Measurements from ENCODE around the gene CRACR2B.

The CRACR2B gene

DNA sequence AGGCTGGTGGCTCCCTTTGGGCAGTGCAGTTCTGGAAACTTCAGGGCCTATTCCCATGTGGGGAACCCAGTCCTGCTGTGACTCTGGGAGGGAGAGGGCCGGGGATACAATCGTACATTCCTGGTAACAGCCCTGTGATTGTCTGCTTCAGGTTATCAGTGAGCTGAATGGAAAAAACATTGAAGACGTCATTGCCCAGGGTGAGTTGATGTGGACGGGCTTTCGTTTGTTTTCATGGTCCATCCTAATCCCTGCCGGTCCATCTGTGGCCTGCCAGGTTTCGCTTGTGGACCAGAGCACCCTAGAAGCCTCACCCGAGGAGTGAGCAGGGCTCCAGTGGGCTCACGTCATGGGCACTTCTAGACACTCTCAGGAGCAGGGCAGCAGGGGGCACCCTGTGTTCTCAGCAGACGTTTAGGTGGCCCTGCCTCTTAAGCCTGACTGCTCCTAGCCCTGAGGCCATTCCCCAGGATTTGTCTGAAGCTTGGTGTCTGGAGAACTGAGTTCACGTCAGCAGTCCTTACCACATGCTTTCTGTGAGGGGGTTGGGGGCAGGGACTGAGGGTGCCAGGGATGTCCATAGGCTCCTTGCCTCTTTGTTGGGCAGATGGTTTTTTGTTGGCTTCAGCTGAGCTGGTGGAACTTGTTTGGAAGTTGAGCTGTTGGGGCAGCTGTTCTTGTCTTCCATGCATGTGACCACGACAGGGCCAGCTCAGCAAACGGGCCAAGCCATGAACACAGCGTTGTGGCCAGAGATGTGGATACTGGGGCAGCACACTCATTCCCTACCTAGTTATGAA is 16.1 kb upstream of the CRACR2B start:
- no peak for DNase-seq (ENCODE audit: low spot score)

DNA sequence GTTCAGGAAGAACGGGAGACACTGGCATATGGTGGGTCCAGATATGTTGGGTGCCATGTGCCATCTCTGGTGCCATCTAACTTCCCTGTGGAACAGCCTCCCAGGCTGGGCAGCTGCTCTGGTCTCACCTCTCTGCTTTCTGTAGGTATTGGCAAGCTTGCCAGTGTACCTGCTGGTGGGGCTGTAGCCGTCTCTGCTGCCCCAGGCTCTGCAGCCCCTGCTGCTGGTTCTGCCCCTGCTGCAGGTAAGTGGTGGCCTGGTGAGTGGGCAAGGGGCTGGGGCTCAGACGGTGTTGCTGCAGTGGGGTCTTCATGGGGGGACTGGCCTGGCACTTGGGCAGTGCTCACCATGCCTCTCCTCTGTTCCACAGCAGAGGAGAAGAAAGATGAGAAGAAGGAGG is 15.3 kb upstream of the CRACR2B start:
- no peak for DNase-seq (ENCODE audit: low spot score)

DNA sequence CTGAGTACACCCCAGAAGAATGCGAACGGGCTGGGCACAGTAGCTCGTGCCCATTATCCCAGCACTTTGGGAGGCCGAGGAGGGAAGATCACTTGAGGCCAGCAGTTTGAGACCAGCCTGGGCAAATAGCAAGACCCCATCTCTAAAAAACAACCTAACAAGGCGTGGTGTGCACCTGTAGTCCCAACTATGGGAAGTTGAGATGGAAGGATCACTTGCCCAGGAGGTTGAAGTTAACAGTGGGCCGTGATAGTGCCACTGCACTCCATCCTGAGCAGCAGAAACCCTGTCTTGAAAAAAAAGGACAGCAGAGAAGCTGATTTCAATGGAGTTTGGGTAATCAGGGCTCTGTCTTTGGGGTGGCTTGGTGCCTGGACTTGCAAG is 14.7 kb upstream of the CRACR2B start:
- DNase-seq (ENCODE audit: low spot score), result no peak

DNA sequence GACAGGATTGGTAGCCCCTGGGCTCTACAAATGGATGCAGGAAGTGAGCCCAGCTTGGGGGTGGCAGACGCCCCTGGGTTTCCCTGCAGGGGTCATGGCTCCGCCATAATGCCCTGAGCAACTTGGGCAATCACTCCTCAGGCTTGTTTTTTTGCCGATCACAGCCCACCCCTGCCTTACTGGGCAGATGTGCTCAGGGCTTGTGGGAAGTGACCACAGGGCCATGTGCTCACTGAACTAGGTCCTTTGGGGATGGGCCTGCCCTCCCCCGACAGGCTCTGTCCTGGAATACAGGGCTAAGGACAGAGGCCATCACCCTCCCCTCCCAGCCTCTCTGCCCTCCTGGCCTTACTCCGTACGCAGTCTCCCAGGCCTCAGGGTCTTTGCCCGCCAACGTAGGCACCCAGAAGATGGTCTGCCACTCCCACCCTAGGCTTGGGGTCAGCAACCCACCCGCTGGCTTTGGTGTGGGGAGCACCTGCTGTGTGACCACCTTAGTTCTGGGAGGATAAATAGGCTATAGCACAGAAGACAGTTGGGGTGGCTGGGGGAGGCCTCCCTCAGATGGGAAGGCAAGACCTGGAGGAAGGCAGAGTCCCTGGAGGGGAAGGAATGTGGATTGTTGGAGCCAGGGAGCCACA is 14.1 kb upstream of the CRACR2B start:
- DNase-seq (ENCODE audit: low spot score), result no peak

DNA sequence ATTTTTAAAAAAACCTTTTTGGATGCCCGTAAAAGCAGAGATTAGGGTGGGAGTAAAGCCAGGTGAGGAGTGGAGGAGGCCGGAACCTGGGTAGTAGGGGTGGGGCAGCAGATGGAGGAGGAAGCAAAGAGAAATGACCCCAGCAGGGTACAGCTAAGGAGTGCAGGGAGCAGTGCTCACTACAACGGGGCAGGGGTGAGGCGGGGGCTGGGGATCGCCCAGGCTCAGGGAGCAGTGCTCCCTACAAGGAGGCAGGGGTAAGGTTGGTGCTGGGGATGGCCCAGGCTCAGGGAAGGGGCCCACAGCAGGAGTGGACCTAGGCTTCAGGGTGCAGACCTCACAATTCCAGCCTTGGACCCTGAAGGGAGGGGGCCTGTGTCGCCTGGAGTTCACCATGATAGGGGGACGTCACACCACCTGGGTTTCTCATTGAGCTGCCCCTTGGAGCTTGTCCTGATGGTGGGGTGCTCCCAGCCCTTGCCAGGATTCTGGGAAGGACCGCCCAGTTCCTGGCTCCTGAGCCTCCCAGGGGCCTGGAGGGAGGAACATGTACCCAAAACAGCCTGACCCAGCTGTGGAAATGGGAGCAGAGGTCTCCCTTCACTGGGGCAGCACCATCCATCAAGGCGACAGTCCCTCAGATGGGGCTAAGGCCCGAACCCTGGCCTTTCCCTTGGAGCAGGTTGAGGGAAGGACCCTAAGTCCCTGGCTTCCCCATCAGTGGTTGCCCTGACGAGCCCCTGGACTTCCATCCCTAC is 11.9 kb upstream of the CRACR2B start:
- DNase-seq (ENCODE audit: low spot score), result no peak

DNA sequence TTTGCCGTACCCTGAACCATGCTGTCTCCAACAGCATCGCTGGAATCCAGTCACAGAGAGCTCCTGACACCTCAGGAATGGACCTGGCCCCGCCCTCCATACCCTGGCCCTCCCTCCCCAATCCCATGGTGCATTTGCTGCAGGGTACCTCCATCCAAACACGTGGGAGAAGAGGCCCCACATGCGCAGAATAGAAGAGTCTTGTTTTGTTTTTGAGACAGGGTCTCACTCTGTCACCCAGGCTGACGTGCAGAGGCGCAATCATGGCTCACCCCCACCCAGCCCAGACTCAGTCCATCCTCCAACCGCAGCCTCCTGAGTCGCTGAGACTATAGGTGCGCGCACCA is 11.3 kb upstream of the CRACR2B start:
- DNase-seq (ENCODE audit: low spot score), result no peak

DNA sequence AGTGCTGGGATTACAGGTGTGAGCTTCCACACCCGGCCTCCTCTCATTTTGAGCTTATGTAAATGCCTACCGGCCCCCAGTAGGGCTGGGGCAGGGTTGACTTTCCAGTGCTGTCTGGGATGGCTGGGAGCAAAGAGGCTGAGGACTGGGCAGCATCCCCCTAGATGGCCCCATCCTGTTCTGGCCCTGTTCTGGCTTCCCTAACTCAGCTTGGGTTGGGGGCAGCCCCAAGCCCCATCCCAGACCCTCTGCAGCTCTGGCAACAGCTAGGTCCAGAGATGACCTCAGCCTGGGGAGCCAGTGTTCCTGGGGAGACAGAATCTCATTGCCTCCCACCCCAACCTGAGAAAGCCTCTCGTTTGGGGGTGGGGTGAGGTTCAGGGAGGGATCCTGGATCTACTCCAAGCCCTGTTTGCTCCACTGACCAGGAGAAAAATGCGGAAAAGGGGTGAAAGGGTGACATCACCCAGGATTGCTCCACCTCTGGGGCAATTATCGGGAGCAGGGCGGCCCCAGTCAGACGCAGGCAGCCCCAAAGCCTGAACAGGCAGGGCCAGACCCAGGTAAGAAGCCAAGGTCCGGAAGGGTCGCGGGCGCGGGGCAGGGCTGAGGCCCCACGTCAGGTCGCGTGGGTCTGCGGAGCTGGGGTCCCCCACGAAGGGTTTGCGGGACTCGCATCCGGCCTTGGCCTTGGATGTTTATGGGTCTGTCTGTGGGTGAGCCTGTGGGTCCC is 9.2 kb upstream of the CRACR2B start, which contains the start of gene PNPLA2:
PNPLA2 (plus strand) TSS at position 519 of the 733 bp plus-strand sequence. CDS start 805 bp downstream, outside the sequence.
- DNase-seq (ENCODE audit: low spot score), result peak; percentile 79

DNA sequence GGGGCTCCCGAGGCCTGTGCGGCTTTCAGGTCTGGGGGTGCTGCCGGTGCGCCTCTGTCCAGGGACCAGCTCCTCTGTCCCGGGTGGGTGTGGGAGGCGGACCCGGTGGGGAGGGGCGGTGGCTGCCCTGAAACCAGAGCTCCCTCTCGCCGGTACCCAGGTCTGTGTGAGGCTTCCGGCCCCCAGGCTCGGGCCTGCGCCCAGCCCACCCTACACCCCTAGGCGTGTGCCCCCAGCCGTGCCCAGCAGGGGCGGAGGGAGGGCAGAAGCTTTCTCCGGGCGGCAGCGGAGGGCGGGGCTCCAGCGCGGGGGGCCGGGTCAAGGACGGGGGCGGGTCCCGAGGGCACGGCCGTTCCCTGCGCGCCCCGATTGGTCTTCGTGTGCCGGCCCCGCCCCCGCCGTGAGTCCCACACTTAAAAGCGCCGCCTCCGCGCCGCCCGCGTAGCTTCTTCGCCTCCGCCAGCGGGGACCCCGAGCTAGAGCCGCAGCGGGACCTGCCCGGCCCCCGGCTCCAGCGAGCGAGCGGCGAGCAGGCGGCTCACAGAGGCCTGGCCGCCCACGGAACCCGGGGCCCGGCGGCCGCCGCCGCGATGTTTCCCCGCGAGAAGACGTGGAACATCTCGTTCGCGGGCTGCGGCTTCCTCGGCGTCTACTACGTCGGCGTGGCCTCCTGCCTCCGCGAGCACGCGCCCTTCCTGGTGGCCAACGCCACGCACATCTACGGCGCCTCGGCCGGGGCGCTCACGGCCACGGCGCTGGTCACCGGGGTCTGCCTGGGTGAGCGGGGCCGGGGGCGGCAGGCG is 8.4 kb upstream of the CRACR2B start:
- DNase-seq (ENCODE audit: low spot score), result peak; percentile 96

DNA sequence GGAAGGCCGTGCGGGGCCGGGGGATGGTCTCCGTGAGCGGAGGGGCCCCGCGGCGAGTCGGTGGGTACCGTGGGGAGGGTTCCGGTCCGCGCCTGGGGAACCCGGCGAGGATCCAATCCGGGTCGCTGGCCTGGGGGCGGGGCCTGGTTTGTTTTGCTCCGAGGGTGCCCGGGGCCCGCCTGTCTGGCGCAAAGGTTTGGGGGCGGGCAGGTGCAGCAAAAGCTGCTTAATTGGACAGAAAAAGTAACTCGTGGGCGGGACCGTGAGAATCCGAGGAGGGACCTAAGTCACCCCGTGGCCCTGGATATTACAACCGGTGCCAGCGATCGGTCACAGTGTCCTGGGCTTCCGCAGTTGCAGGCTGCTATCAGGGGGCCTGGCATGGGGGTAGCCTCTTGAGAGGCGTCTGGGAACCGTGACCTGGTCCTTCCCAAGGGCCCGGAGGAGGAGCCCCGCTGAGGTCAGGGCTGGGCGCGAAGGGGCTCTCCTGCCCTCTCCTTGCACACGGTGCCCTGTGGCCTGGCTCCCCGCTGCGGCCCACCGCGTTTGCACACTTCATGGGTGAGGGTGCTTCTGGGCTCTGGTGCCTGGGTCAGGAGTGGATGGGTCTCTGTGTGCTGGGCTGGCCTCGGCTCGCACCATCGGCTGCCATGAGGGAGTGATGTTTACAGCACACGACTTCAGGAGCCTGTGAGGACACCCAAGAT is 7.6 kb upstream of the CRACR2B start:
- DNase-seq (ENCODE audit: low spot score), result peak; percentile 70

DNA sequence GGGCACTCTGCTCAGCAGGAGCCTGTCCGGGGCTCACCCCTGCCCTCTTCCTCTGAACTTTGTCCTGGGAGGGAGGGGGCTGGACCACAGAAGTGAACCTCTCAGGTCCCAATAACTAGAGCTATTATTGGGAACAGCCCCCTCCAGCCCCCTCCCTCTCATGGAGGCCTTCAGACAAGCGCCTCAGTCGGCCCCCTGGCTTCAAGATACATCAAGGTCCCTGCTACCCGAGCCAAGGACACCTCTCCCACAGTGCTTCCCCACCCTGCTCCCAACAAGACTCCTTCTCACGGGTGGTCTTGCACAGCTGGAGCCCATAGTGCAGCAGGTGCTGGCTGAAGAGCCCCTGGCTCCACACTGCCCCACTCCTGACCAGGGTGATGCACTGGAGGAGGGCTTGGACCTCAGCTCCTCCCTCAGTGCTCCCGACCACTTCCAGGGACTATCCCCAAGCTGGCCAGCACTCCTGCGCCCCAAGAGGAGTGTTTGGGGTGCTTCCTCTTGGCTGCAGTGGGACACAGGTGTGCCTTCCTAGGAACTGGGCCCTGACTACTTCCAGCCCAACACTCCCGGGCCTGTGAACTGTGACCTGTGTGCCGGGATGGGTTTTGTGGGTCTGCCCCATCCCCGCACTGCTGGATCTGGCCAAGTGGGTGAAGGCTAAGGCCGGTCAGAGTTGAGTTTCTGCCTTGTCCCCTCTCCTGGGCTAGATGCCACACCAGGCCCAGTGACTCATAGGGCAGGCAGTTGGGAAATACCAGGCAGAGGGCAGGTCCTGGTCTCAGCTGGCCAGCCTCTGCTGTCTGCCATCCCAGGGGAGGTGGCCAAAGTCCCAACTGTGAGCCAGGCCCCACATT is 6.8 kb upstream of the CRACR2B start:
- DNase-seq (ENCODE audit: low spot score), result peak; percentile 93

DNA sequence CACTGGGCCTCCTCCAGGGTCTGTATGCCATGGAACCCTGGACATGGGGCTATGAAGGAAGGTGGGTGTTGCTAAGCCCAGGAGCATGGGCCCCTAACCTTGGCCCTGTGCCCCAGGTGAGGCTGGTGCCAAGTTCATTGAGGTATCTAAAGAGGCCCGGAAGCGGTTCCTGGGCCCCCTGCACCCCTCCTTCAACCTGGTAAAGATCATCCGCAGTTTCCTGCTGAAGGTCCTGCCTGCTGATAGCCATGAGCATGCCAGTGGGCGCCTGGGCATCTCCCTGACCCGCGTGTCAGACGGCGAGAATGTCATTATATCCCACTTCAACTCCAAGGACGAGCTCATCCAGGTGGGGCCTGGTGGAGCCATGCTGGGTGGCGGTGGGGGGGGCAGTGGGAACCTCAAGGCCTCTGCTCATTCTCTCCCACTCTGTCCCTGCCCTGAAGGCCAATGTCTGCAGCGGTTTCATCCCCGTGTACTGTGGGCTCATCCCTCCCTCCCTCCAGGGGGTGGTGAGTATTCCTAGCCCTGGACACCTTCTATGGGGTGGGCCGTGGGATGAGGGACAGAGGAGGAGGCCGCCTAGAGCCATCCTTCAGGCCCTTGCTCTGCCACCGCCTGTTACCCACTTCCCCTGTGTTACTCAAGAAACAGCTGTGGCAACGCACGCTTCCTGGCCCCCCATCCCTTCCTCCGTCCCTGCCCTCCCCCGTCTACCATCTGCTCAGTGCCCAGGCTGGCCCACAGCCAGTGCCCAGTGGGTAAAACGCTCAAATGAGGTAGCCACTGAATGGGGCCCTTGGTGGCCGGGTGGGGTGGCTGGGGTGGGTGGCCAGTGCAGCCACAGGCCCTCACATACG is 6.0 kb upstream of the CRACR2B start:
- DNase-seq (ENCODE audit: low spot score), result no peak

DNA sequence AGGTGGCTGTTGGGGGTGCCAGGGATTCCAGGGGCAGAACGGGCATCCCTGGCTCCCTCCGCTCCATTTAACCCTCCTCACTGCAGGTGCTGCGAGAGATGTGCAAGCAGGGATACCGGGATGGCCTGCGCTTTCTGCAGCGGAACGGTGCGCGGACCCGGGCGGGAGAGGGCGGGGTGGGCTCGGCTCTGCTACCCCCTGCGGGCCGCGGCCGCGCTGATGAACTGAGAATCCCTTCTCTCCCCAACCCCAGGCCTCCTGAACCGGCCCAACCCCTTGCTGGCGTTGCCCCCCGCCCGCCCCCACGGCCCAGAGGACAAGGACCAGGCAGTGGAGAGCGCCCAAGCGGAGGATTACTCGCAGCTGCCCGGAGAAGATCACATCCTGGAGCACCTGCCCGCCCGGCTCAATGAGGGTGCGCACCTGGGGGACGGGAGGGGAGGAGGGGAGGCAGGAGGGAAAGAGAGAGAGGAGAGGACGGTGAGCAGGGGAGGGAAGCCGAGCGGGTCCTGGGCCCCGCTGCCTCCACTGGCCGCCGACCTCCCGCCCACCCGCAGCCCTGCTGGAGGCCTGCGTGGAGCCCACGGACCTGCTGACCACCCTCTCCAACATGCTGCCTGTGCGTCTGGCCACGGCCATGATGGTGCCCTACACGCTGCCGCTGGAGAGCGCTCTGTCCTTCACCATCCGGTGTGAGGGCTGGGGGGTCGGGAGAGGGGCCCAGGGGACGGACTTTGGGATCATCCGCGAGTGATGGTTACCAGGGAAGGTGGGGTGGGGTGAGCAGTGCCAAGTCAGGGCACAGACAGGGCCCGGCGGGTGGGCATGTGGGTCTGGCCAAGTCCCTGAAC is 4.1 kb upstream of the CRACR2B start:
- DNase-seq (ENCODE audit: low spot score), result no peak

DNA sequence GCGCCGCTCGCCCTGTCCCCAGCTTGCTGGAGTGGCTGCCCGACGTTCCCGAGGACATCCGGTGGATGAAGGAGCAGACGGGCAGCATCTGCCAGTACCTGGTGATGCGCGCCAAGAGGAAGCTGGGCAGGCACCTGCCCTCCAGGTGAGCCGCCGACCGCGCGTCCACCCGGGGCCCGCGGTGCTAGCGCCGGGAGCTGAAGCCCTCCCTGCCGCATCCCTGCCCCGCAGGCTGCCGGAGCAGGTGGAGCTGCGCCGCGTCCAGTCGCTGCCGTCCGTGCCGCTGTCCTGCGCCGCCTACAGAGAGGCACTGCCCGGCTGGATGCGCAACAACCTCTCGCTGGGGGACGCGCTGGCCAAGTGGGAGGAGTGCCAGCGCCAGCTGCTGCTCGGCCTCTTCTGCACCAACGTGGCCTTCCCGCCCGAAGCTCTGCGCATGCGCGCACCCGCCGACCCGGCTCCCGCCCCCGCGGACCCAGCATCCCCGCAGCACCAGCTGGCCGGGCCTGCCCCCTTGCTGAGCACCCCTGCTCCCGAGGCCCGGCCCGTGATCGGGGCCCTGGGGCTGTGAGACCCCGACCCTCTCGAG is 3.3 kb upstream of the CRACR2B start:
- no peak for DNase-seq (ENCODE audit: low spot score)

DNA sequence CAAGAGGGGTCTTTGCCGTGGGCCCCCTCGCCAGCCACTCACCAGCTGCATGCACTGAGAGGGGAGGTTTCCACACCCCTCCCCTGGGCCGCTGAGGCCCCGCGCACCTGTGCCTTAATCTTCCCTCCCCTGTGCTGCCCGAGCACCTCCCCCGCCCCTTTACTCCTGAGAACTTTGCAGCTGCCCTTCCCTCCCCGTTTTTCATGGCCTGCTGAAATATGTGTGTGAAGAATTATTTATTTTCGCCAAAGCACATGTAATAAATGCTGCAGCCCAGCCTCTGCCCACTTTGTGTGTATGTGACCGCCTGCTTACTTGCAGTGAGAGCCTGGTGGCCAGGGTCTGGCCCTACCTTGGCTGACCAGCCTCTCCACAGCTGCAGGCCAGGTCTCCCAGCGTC is 2.8 kb upstream of the CRACR2B start:
- DNase-seq (ENCODE audit: low spot score), result no peak

DNA sequence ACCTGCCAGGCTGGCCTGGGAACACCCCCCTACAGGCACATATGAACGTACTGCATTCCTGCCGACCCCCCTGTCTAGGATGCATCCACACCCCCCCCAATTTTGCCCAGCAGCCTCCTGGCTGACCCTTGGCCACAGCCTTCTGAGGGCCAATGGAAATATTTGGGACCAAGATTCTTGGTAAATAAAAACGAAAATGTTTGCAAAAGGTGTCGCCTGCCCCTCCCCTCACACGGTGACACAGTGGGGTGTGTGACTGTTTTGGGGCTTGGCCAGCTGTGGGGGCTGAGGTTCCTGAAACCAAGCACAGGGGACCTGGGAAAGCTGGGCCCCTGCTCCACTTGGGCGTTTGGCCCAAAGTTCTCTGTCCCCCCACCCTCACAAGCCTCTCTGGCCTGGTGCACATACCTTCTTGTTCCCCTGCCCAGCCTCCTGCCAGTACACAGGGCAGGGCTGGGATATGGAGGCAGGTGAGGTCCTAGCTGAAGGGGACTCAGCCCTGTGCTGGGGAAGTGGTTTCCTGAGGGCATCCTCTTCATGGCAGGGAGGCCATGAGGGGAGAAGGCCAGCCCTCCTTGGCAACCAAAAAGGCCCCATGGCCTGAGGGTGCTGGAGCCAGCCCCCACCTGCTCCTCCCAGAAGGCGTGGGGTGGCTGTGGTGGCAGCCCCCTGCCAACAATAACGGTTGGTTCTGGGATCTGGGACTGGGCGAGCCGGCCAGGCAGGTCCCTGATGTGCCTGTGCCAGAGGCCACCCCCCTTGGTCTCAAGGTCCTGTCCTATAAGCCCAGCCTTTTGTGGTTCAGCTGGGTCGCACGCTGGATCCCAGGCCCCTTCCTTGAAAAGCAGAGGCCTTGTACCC is 2.1 kb upstream of the CRACR2B start:
- DNase-seq (ENCODE audit: low spot score), result no peak

DNA sequence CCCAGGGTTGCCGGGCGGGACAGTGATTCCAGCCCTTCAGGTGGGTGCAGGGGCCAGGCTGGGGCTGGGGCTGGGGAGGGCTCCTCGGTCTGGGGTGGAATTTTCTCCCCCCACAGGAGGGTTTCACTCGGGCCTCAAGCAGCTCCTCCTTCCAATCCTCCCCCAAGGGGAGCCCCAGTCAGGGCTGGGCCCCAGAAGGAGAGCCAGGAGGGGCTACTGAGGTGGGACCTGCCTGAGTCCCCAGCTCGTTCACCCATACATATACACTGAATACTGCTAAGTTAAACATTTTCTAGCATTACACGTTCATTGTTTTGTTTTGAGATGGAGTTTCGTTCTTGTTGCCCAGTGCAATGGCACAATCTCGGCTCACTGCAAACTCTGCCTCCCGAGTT is 1.5 kb upstream of the CRACR2B start:
- no peak for DNase-seq (ENCODE audit: low spot score)

DNA sequence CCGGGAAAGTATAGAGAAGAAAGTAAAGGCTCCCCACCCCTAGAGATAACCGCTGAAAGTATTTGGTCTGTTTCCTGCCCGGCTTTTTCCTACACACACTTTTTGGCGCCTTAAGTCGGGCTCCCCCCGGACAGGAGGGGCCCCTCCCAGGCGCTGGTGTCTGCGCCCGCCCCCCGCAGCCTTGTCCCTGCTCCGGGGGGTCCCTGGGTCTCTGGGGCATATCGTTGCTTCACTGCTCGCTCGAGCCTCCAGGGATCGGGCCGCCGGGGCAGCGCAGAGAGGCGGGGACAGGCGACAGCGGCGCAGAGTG is 928 bp upstream of the CRACR2B start:
- DNase-seq (ENCODE audit: low spot score), result no peak
